H1 (cell line): ENCODE results near the gene NCCRP1. TPM values are rescaled to one million over a fixed set of nuclear protein-coding genes. Genes with fewer than 3 reads are reported as not detected.
A peak's percentile ranks its signal among the peaks of the same experiment; 100 is the strongest.

Experiments used
- CTCF ChIA-PET: fragments of 300-600 bp; sonication (Branson Sonifier 250); formaldehyde crosslinking; loops from one replicate; lab custom pipeline; 2021; ENCODE audit not compliant: partially characterized antibody; lab: Charles Lee
- POLR2A ChIA-PET: fragments of 300-600 bp; sonication (Branson Sonifier 250); formaldehyde crosslinking; loops from one replicate; lab custom pipeline; 2021; ENCODE audit warnings: inconsistent platforms; ENCODE audit not compliant: partially characterized antibody; lab: Charles Lee
- DNase-seq, 2 experiments: peaks; one replicate each; pipeline versions ENCODE4 v3.0.0 to v3.0.0-alpha.2; 2010 to 2022; ENCODE audit warnings: low spot score in 2 of 2, low read depth in 1 of 2, mixed read lengths in 1 of 2
- FAIRE-seq: peaks from 2 replicates; lab custom pipeline; 2011; peaks lifted over from hg19 to GRCh38; lab: Jason Lieb, UNC
- H2AFZ ChIP-seq: 2 replicates; pipeline ENCODE4 v1.8.1; 2012; ENCODE audit warnings: low read length, inconsistent platforms
- H2AK5ac ChIP-seq: 2 replicates; pipeline ENCODE4 v1.6.1; 2013; ENCODE audit warnings: low read depth, low read length
- H2BK120ac ChIP-seq: replicated peaks from 2 replicates; pipeline ENCODE3; 2013; ENCODE audit warnings: low read depth, low read length, inconsistent platforms
- H2BK12ac ChIP-seq: 2 replicates; pipeline ENCODE4 v1.6.1; 2013; ENCODE audit warnings: low read depth, low read length
- H2BK15ac ChIP-seq: 2 replicates; pipeline ENCODE4 v1.6.1; 2013; ENCODE audit warnings: low read length
- H2BK20ac ChIP-seq: 2 replicates; pipeline ENCODE4 v1.6.1; 2013; ENCODE audit warnings: low read length
- H2BK5ac ChIP-seq: 2 replicates; pipeline ENCODE4 v1.6.1; 2013; ENCODE audit warnings: low read depth, low read length
- H3K14ac ChIP-seq: 2 replicates; pipeline ENCODE4 v1.6.1; 2013; ENCODE audit warnings: inconsistent platforms; ENCODE audit not compliant: insufficient read length
- H3K18ac ChIP-seq: 2 replicates; pipeline ENCODE4 v1.6.1; 2013; ENCODE audit warnings: low read length; ENCODE audit errors: extremely low read depth
- H3K23ac ChIP-seq: 2 replicates; pipeline ENCODE4 v1.6.1; 2013; ENCODE audit warnings: inconsistent platforms; ENCODE audit not compliant: insufficient read length
- H3K23me2 ChIP-seq: 2 replicates; pipeline ENCODE4 v1.6.1; 2013; ENCODE audit warnings: low read depth, low read length
- H3K27ac ChIP-seq: 2 replicates; pipeline ENCODE4 v1.6.1; 2011; ENCODE audit warnings: low read depth, low read length, inconsistent platforms
- H3K27me3 ChIP-seq, 4 experiments: replicated peaks in 1 of 4; 1 replicate in 1 of 4; 2 replicates in 3 of 4; pipeline versions ENCODE4 v1.6.1 to v1.8.1; 2011 to 2013; ENCODE audit warnings: low read length in 3 of 4, mild to moderate bottlenecking in 3 of 4, inconsistent platforms in 2 of 4, mixed read lengths in 2 of 4, moderate library complexity in 1 of 4; ENCODE audit not compliant: control insufficient read depth in 3 of 4, insufficient read depth in 3 of 4; ENCODE audit errors: extremely low read depth in 1 of 4
- H3K36me3 ChIP-seq, 4 experiments: 2 replicates each; pipeline versions ENCODE4 v1.6.1 to v1.8.1; 2011 to 2013; ENCODE audit warnings: mild to moderate bottlenecking in 4 of 4, low read length in 3 of 4, moderate library complexity in 2 of 4, control low read depth in 1 of 4, inconsistent platforms in 1 of 4; ENCODE audit not compliant: insufficient read depth in 4 of 4, control insufficient read depth in 2 of 4
- H3K4ac ChIP-seq: replicated peaks from 2 replicates; pipeline ENCODE3; 2013; ENCODE audit warnings: low read length, low read depth, mixed read lengths, inconsistent platforms; ENCODE audit not compliant: insufficient read length
- H3K4me1 ChIP-seq, 4 experiments: replicated peaks in 1 of 4; 1 replicate in 1 of 4; 2 replicates in 3 of 4; pipeline versions ENCODE4 v1.6.1 to v1.8.1; 2011 to 2013; ENCODE audit warnings: low read length in 3 of 4, inconsistent platforms in 2 of 4, mixed read lengths in 1 of 4; ENCODE audit not compliant: insufficient read depth in 4 of 4, control insufficient read depth in 3 of 4
- H3K4me2 ChIP-seq, 2 experiments: 2 replicates each; pipeline versions ENCODE4 v1.6.1 to v1.8.1; 2011 to 2013; ENCODE audit warnings: low read depth in 2 of 2, low read length in 2 of 2, control low read depth in 1 of 2, inconsistent platforms in 1 of 2, mild to moderate bottlenecking in 1 of 2; ENCODE audit not compliant: insufficient read depth in 1 of 2
- H3K4me3 ChIP-seq, 4 experiments: fragments of 200-600, 300-600 bp in 1 of 4; sonication (generic), shearing (Covaris generic), sonication (Bioruptor Twin) in 1 of 4; 2 replicates each; pipeline versions ENCODE4 v1.5.1 to v1.8.1; 2011 to 2016; ENCODE audit warnings: low read length in 4 of 4, low read depth in 3 of 4, control low read depth in 2 of 4, inconsistent platforms in 2 of 4, mild to moderate bottlenecking in 2 of 4, mixed read lengths in 1 of 4, moderate library complexity in 1 of 4; ENCODE audit not compliant: insufficient read depth in 2 of 4; ENCODE audit errors: extremely low read depth in 1 of 4
- H3K56ac ChIP-seq: replicated peaks from 2 replicates; pipeline ENCODE3; 2013; ENCODE audit warnings: low read depth, mild to moderate bottlenecking, mixed read lengths, low read length, inconsistent platforms; ENCODE audit not compliant: insufficient read length
- H3K79me1 ChIP-seq: 2 replicates; pipeline ENCODE4 v1.6.1; 2013; ENCODE audit warnings: low read depth, low read length, control low read depth
- H3K79me2 ChIP-seq, 2 experiments: 2 replicates each; pipeline versions ENCODE4 v1.6.1 to v1.8.1; 2012 to 2013; ENCODE audit warnings: low read length in 2 of 2, mild to moderate bottlenecking in 2 of 2, inconsistent platforms in 1 of 2; ENCODE audit not compliant: insufficient read depth in 2 of 2, control insufficient read depth in 1 of 2
- H3K9ac ChIP-seq, 4 experiments: replicated peaks in 1 of 4; 1 replicate in 1 of 4; 2 replicates in 3 of 4; pipeline versions ENCODE4 v1.6.1 to v1.8.1; 2011 to 2013; ENCODE audit warnings: low read depth in 3 of 4, low read length in 3 of 4, control low read depth in 2 of 4, mild to moderate bottlenecking in 2 of 4, moderate library complexity in 2 of 4, inconsistent platforms in 1 of 4; ENCODE audit errors: extremely low read depth in 1 of 4
- H3K9me3 ChIP-seq, 2 experiments: 2 replicates each; pipeline versions ENCODE4 v1.6.1 to v1.8.1; 2012 to 2013; ENCODE audit warnings: mild to moderate bottlenecking in 2 of 2, moderate library complexity in 2 of 2, control low read depth in 1 of 2, inconsistent platforms in 1 of 2, low read depth in 1 of 2, low read length in 1 of 2, mixed read lengths in 1 of 2; ENCODE audit not compliant: insufficient read depth in 2 of 2
- H4K20me1 ChIP-seq, 2 experiments: replicated peaks in 1 of 2; 2 replicates each; pipeline versions ENCODE3 to v1.8.1; 2011 to 2013; ENCODE audit warnings: inconsistent platforms in 2 of 2, low read length in 2 of 2, mild to moderate bottlenecking in 1 of 2; ENCODE audit not compliant: insufficient read depth in 2 of 2, control insufficient read depth in 1 of 2
- H4K5ac ChIP-seq: 2 replicates; pipeline ENCODE4 v1.6.1; 2013; ENCODE audit warnings: low read length, low read depth, mixed read lengths, inconsistent platforms; ENCODE audit not compliant: insufficient read length
- H4K8ac ChIP-seq: 2 replicates; pipeline ENCODE4 v1.8.0; 2013; ENCODE audit warnings: mild to moderate bottlenecking, moderate library complexity, low read length, inconsistent platforms; ENCODE audit not compliant: insufficient read depth; ENCODE audit errors: extremely low read depth
- H4K91ac ChIP-seq: replicated peaks from 2 replicates; pipeline ENCODE3; 2013; ENCODE audit warnings: low read length, mixed read lengths, inconsistent platforms; ENCODE audit not compliant: insufficient read length
- BACH1 ChIP-seq: IDR thresholded peaks from 2 replicates; pipeline ENCODE4 v1.6.1; 2012; ENCODE audit warnings: low read length, improper control_type of control experiment
- NANOG ChIP-seq: IDR thresholded peaks from 2 replicates; pipeline ENCODE4 v1.6.1; 2011; ENCODE audit warnings: low read length, low read depth, mild to moderate bottlenecking, inconsistent platforms; ENCODE audit not compliant: insufficient read depth, poor library complexity, severe bottlenecking
- POLR2A ChIP-seq, 2 experiments: IDR thresholded peaks; 1 replicate in 1 of 2; 2 replicates in 1 of 2; pipeline ENCODE4 v1.6.1; 2011; ENCODE audit warnings: low read depth in 2 of 2, low read length in 2 of 2, mild to moderate bottlenecking in 2 of 2; ENCODE audit errors: control extremely low read depth in 1 of 2
- RNF2 ChIP-seq: fragments of 200-900, 300-1000 bp; sonication (generic); IDR thresholded peaks from 2 replicates; pipeline ENCODE4 v1.7.1; 2016; ENCODE audit warnings: borderline replicate concordance, low read depth, mild to moderate bottlenecking, antibody characterized with exemption, low read length; ENCODE audit not compliant: poor library complexity, severe bottlenecking; ENCODE audit errors: missing control alignments
- RXRA ChIP-seq: IDR thresholded peaks from 2 replicates; pipeline ENCODE4 v1.6.1; 2011; ENCODE audit warnings: low read depth, mild to moderate bottlenecking, low read length, moderate library complexity; ENCODE audit not compliant: insufficient read depth
- SAP30 ChIP-seq: fragments of 300-600 bp; sonication (generic); IDR thresholded peaks from 2 replicates; pipeline ENCODE4 v1.7.1; 2012; ENCODE audit warnings: low read length, moderate library complexity, mild to moderate bottlenecking, inconsistent platforms; ENCODE audit not compliant: insufficient read depth, insufficient replicate concordance
- SIN3A ChIP-seq, 2 experiments: IDR thresholded peaks in 1 of 2; conservative IDR thresholded peaks in 1 of 2; 2 replicates each; pipeline ENCODE4 v1.6.1; 2011 to 2012; ENCODE audit warnings: low read length in 2 of 2, improper control_type of control experiment in 1 of 2, low read depth in 1 of 2, mild to moderate bottlenecking in 1 of 2
- SP4 ChIP-seq: IDR thresholded peaks from 2 replicates; pipeline ENCODE4 v1.6.1; 2012; ENCODE audit warnings: low read length, inconsistent platforms
- TAF1 ChIP-seq: IDR thresholded peaks from 2 replicates; pipeline ENCODE4 v1.6.1; 2011; ENCODE audit warnings: mild to moderate bottlenecking, low read depth, low read length
- TAF7 ChIP-seq: optimal IDR thresholded peaks from 2 replicates; pipeline ENCODE3; 2011; ENCODE audit warnings: low read depth, mild to moderate bottlenecking, inconsistent platforms, low read length, moderate library complexity, borderline replicate concordance
- TBP ChIP-seq: IDR thresholded peaks from 2 replicates; pipeline ENCODE4 v1.6.1; 2011; ENCODE audit warnings: low read depth, low read length, improper control_type of control experiment
- WGBS, 2 experiments: shearing (Covaris generic) in 1 of 2; methylation state at CpG; one replicate each; pipeline versions ENCODE4 v1.1.6 to v1.1.7; 2013 to 2015; ENCODE audit warnings: low lambda C conversion rate in 2 of 2, mixed read lengths in 2 of 2, inconsistent platforms in 1 of 2, low coverage in 1 of 2, missing lambda C conversion rate in 1 of 2; ENCODE audit not compliant: insufficient replicate concordance in 2 of 2, insufficient coverage in 1 of 2, insufficient read length in 1 of 2; ENCODE audit errors: extremely low coverage in 1 of 2, missing lambda C conversion rate in 1 of 2; 5-methylcytosine and 5-hydroxymethylcytosine counted together
- polyA plus RNA-seq, 7 experiments: library from polyadenylated mRNA; depleted of rRNA in 3 of 7; stranded (reverse) in 5 of 7; unstranded in 2 of 7; fragments of >200 nt in 5 of 7; fragments of 200-250 nt in 2 of 7; gene quantifications; 1 replicate in 5 of 7; 2 replicates in 1 of 7; 4 replicates in 1 of 7; pipeline versions ENCODE4 v1.2.1 to v1.2.3, GENCODE V29; 2011 to 2013; ENCODE audit warnings: missing spikeins in 2 of 7, mixed read lengths in 2 of 7
- total RNA-seq: library from RNA; stranded (reverse); fragmentation: NEBNext Ultra II Directional; extraction: Animal tissue kit (Norgen Biotek cat#: 25700); gene quantifications from 2 replicates; pipeline ENCODE4 v1.2.1, GENCODE V29; 2021

The NCCRP1 gene
- total and polyA plus RNA-seq, 2 of the 8 experiments (the other 6 are each of a cell fraction or from before 2014, with no cell fraction given) = 2.8 to 7.9 TPM

DNA sequence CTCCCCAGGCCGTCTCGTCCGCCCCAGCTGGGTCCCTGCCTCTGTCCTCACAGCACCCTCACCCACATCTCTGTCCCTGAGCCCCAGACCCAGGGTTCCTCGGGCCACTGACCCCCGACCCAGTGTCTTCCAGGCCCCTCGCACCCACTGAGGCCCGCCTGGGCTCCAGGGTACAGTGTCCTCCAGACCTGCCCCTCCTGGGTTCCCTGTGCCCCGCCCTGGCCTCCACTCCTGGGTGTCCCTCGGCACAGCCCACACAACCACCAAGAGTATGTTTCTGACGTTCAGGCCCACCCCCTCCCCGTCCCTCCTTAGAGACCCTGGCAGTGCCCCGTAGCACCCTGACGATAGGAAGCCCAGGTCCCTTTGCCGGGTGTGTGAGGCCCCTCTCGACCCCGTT lies 22.6 kb upstream of the NCCRP1 start:
- no peak for DNase-seq
- Histone ChIP-seq H3K36me3 (peaks cover 0 to 33% (median 10%) of the 10 kb centered on the region in 4 experiments; a peak in 3 of 8 replicates), H2BK120ac (no peak overlapping the region), H3K27me3 (no peaks in the 10 kb centered on the region), H2BK20ac (no peak overlapping the region), H2AFZ (no peak overlapping the region), H3K14ac (no peak overlapping the region), H3K23ac (no peak overlapping the region), H3K9me3 (no peaks in the 10 kb centered on the region), H2AK5ac (no peak overlapping the region), H2BK5ac (0 out of 2 replicates have a peak overlapping the region, but pooled peaks have one; percentile 30), H4K5ac (no peak overlapping the region), H3K4me2 (no peak overlapping the region), H3K4ac (no peak overlapping the region), H3K4me3 (no peak overlapping the region), H3K79me2 (no peaks in the 10 kb centered on the region; a peak in 1 of 4 replicates), H2BK12ac (no peak overlapping the region), H4K20me1 (peaks cover 4 to 6% of the 10 kb centered on the region in 2 experiments), H3K79me1 (no peaks in the 10 kb centered on the region), H3K23me2 (no peaks in the 10 kb centered on the region), H3K4me1 (peaks cover 0 to 5% (median 1%) of the 10 kb centered on the region in 4 experiments; a peak in 3 of 7 replicates), H3K9ac (no peak overlapping the region), H3K18ac (no peak overlapping the region), H2BK15ac (no peak overlapping the region), H4K91ac (no peak overlapping the region), H3K56ac (no peak overlapping the region), H3K27ac (no peak overlapping the region)
- no peak for FAIRE-seq
- ChIA-PET POLR2A (interaction anchor here (1.1 to 1.7 kb wide), 2 partner anchors 8 to 10 kb away, joined by 4 to 5 read pairs; no protein-coding TSS in a partner anchor), CTCF (interaction anchor here (0.6 to 5.1 kb wide), 4 partner anchors 14 to 63 kb away, joined by 3 to 33 read pairs (median 6); partner anchors contain the start of gene NCCRP1)
- WGBS, 2 experiments = 87% methylated on average over 3 of the region's 16 CpGs; no CpG with 5 or more reads in 1 of the 2 experiments
- TF ChIP-seq NANOG = no peak
- TF ChIP-seq BACH1 = no peak
- no peak for TF ChIP-seq POLR2A (IDR thresholded peaks at IDR 0.05; ENCODE audit: control extremely low read depth in 1 of 2, low read depth in 2 of 2, low read length in 2 of 2)
- no peak for TF ChIP-seq SIN3A (conservative IDR thresholded peaks at IDR 0.05 in 1 of 2, IDR thresholded peaks at IDR 0.05 in 1 of 2; ENCODE audit: low read depth in 1 of 2, low read length in 2 of 2)
- no peak for TF ChIP-seq TAF7
- TF ChIP-seq SP4 = no peak
- no peak for TF ChIP-seq SAP30
- TF ChIP-seq TBP = no peak
- TF ChIP-seq RXRA = no peak
- no peak for TF ChIP-seq TAF1
- TF ChIP-seq RNF2 = no peak
- TF ChIP-seq, all 59 proteins: peak for 0
- H4K8ac ChIP-seq = no peak overlapping the region
